Measurements from ENCODE around the gene SLC38A5. TPM values are rescaled to one million over a fixed set of nuclear protein-coding genes. Genes with fewer than 3 reads are reported as not detected.

SLC38A5 gene
- total and polyA plus RNA-seq, 2 of the 13 experiments (the other 11 are each of a cell fraction or from before 2014, with no cell fraction given), result 46.1 to 73.4 TPM

DNA sequence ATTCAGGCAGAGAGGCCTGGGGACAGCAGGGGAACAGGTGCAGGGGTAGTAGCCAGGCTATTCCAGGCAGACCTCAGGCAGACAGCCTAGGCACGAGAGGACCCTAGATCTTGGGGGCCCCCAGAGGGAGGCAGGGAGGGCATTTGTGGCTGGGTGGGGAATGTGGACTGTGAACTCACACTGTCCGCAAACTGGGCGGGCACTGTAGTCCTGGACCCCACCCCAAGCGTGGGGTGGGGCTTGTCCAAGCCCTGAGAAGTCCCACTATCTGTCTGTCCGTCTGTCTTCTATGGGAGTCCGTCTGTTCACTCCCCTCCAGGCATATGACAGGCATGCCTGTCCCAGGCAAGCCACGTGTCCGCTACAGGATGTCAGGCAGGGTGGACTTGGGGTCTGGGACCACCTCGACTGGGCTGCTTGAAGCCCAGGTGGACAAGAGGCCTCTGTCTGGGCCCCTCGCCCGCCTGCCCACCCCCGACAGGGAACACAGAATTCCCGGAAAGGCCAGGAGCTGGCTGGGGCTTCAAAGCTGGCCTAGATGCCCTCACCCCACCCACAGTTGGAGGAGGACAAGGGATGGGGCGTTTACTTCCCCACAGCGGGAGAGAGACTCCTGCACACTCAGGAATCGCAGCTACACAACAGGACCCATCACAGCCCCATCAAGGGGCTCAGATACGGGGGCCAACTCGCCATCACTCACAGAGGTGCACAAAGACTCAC lies at the start of gene SLC38A5 (continued):
- TF ChIP-seq TCF7 (IDR thresholded peaks at IDR 0.05; ENCODE audit: low read depth), result peak; percentile 28; the same call in 1 of the 2 replicates
- TF ChIP-seq, protein P1, sequence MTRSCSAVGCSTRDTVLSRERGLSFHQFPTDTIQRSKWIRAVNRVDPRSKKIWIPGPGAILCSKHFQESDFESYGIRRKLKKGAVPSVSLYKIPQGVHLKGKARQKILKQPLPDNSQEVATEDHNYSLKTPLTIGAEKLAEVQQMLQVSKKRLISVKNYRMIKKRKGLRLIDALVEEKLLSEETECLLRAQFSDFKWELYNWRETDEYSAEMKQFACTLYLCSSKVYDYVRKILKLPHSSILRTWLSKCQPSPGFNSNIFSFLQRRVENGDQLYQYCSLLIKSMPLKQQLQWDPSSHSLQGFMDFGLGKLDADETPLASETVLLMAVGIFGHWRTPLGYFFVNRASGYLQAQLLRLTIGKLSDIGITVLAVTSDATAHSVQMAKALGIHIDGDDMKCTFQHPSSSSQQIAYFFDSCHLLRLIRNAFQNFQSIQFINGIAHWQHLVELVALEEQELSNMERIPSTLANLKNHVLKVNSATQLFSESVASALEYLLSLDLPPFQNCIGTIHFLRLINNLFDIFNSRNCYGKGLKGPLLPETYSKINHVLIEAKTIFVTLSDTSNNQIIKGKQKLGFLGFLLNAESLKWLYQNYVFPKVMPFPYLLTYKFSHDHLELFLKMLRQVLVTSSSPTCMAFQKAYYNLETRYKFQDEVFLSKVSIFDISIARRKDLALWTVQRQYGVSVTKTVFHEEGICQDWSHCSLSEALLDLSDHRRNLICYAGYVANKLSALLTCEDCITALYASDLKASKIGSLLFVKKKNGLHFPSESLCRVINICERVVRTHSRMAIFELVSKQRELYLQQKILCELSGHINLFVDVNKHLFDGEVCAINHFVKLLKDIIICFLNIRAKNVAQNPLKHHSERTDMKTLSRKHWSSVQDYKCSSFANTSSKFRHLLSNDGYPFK (CRISPR knock-in tag; IDR thresholded peaks at IDR 0.05; ENCODE audit: borderline replicate concordance), result no peak
- TF ChIP-seq NPAS2 (CRISPR knock-in tag; IDR thresholded peaks at IDR 0.05; ENCODE audit: borderline replicate concordance), result no peak
- TF ChIP-seq, protein P2, sequence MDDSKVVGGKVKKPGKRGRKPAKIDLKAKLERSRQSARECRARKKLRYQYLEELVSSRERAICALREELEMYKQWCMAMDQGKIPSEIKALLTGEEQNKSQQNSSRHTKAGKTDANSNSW (CRISPR knock-in tag; IDR thresholded peaks at IDR 0.05; ENCODE audit: borderline replicate concordance), result no peak
- no peak for TF ChIP-seq ZNF350 (CRISPR knock-in tag; IDR thresholded peaks at IDR 0.05; ENCODE audit: borderline replicate concordance, low read depth)
- TF ChIP-seq REPIN1 (CRISPR knock-in tag; IDR thresholded peaks at IDR 0.05; ENCODE audit: borderline replicate concordance, low read depth), result no peak
- TF ChIP-seq ELF3 (CRISPR knock-in tag; IDR thresholded peaks at IDR 0.05), result peak; percentile 20; the same call in 1 of the 2 replicates
- no peak for TF ChIP-seq ZNF205 (CRISPR knock-in tag; IDR thresholded peaks at IDR 0.05)
- peak; percentile 51 for TF ChIP-seq RBM39 (IDR thresholded peaks at IDR 0.05; ENCODE audit: low read depth, low read length, poor library complexity, severe bottlenecking)
- TF ChIP-seq TP53 (CRISPR knock-in tag; conservative IDR thresholded peaks at IDR 0.05), result no peak
- TF ChIP-seq, protein P3, sequence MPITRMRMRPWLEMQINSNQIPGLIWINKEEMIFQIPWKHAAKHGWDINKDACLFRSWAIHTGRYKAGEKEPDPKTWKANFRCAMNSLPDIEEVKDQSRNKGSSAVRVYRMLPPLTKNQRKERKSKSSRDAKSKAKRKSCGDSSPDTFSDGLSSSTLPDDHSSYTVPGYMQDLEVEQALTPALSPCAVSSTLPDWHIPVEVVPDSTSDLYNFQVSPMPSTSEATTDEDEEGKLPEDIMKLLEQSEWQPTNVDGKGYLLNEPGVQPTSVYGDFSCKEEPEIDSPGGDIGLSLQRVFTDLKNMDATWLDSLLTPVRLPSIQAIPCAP (CRISPR knock-in tag; IDR thresholded peaks at IDR 0.05; ENCODE audit: low read depth), result no peak
- TF ChIP-seq RFXAP (CRISPR knock-in tag; IDR thresholded peaks at IDR 0.05; ENCODE audit: borderline replicate concordance), result no peak
- TF ChIP-seq ZNF672 (CRISPR knock-in tag; IDR thresholded peaks at IDR 0.05), result no peak
- TF ChIP-seq ZNF619 (CRISPR knock-in tag; IDR thresholded peaks at IDR 0.05), result no peak
- TF ChIP-seq, protein P4, sequence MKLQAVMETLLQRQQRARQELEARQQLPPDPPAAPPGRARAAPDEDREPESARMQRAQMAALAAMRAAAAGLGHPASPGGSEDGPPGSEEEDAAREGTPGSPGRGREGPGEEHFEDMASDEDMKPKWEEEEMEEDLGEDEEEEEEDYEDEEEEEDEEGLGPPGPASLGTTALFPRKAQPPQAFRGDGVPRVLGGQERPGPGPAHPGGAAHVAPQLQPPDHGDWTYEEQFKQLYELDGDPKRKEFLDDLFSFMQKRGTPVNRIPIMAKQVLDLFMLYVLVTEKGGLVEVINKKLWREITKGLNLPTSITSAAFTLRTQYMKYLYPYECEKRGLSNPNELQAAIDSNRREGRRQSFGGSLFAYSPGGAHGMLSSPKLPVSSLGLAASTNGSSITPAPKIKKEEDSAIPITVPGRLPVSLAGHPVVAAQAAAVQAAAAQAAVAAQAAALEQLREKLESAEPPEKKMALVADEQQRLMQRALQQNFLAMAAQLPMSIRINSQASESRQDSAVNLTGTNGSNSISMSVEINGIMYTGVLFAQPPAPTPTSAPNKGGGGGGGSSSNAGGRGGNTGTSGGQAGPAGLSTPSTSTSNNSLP (IDR thresholded peaks at IDR 0.05; ENCODE audit: low read depth, low read length), result no peak
- TF ChIP-seq ZNF33B (CRISPR knock-in tag; IDR thresholded peaks at IDR 0.05), result no peak
- TF ChIP-seq ZNF615 (CRISPR knock-in tag; IDR thresholded peaks at IDR 0.05; ENCODE audit: borderline replicate concordance), result no peak
- TF ChIP-seq IKZF4 (CRISPR knock-in tag; IDR thresholded peaks at IDR 0.05; ENCODE audit: borderline replicate concordance, low read depth, not compliant biosample characterization), result no peak
- no peak for TF ChIP-seq ZNF629 (CRISPR knock-in tag; conservative IDR thresholded peaks at IDR 0.05)
- peak; percentile 48 for TF ChIP-seq HNF4A (CRISPR knock-in tag; IDR thresholded peaks at IDR 0.05)

All from HepG2 (cell line).